ENCODE measurements around the gene LECT2. TPM values are rescaled to one million over a fixed set of nuclear protein-coding genes. Genes with fewer than 3 reads are reported as not detected.

Gene LECT2
- total RNA-seq, 1 experiment from 2014 or later = not detected

DNA sequence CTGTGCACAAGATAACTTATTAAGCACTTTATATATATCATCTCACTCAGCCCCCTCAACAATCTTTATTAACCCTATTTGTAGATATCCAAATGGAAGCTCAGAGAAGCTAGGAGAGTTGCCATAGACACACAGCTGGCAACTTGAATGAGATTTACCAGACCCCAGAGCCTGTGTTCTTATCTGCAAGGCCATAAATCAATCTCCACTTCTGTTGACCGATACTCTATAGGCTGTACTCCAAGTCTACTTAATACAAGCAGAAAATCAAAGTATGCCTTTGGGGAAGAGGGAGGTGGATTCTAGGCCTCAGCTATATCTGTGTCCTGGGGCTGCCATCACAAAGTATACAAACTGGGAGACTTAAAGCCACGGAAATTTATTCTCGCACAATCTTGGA, 53.1 kb downstream of the LECT2 start:
- Histone ChIP-seq H3K4me3 (ENCODE audit: low read depth in 2 of 2, low read length in 2 of 2) (no peak overlapping the region), H3K27me3 (ENCODE audit: control insufficient read depth, insufficient read depth, low read length) (peaks cover 4% of the 10 kb centered on the region), H3K27ac (ENCODE audit: low read length) (no peak overlapping the region), H3K36me3 (ENCODE audit: control insufficient read depth, insufficient read depth, low read length) (no peaks in the 10 kb centered on the region), H3K4me1 (ENCODE audit: control insufficient read depth, insufficient read depth, low read length) (no peaks in the 10 kb centered on the region), H3K9me3 (ENCODE audit: control insufficient read depth, insufficient read depth, low read depth, low read length) (no peaks in the 10 kb centered on the region)
- intact Hi-C loops (cut with micrococcal nuclease; ENCODE audit: unreplicated experiment) = no loop called here
- ChIA-PET CTCF (no interaction called here), POLR2A (no interaction called here)
- no TSS peak for BruUV-seq (replicated peaks)
- in situ Hi-C loops (cut with HindIII; ENCODE audit: low pct_unique_long_range_greater_than_20kb, low sequenced_read_pairs) = no loop called here
- TF ChIP-seq, protein P1, sequence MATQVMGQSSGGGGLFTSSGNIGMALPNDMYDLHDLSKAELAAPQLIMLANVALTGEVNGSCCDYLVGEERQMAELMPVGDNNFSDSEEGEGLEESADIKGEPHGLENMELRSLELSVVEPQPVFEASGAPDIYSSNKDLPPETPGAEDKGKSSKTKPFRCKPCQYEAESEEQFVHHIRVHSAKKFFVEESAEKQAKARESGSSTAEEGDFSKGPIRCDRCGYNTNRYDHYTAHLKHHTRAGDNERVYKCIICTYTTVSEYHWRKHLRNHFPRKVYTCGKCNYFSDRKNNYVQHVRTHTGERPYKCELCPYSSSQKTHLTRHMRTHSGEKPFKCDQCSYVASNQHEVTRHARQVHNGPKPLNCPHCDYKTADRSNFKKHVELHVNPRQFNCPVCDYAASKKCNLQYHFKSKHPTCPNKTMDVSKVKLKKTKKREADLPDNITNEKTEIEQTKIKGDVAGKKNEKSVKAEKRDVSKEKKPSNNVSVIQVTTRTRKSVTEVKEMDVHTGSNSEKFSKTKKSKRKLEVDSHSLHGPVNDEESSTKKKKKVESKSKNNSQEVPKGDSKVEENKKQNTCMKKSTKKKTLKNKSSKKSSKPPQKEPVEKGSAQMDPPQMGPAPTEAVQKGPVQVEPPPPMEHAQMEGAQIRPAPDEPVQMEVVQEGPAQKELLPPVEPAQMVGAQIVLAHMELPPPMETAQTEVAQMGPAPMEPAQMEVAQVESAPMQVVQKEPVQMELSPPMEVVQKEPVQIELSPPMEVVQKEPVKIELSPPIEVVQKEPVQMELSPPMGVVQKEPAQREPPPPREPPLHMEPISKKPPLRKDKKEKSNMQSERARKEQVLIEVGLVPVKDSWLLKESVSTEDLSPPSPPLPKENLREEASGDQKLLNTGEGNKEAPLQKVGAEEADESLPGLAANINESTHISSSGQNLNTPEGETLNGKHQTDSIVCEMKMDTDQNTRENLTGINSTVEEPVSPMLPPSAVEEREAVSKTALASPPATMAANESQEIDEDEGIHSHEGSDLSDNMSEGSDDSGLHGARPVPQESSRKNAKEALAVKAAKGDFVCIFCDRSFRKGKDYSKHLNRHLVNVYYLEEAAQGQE (IDR thresholded peaks at IDR 0.05; ENCODE audit: insufficient read depth in 1 of 2, low read depth in 2 of 2, low read length in 1 of 2) = no peak
- no peak for TF ChIP-seq POLR2AphosphoS5 (IDR thresholded peaks at IDR 0.05; ENCODE audit: low read depth, low read length)
- TF ChIP-seq, protein P2, sequence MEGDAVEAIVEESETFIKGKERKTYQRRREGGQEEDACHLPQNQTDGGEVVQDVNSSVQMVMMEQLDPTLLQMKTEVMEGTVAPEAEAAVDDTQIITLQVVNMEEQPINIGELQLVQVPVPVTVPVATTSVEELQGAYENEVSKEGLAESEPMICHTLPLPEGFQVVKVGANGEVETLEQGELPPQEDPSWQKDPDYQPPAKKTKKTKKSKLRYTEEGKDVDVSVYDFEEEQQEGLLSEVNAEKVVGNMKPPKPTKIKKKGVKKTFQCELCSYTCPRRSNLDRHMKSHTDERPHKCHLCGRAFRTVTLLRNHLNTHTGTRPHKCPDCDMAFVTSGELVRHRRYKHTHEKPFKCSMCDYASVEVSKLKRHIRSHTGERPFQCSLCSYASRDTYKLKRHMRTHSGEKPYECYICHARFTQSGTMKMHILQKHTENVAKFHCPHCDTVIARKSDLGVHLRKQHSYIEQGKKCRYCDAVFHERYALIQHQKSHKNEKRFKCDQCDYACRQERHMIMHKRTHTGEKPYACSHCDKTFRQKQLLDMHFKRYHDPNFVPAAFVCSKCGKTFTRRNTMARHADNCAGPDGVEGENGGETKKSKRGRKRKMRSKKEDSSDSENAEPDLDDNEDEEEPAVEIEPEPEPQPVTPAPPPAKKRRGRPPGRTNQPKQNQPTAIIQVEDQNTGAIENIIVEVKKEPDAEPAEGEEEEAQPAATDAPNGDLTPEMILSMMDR (IDR thresholded peaks at IDR 0.05) = no peak
- TF ChIP-seq TCF7L2 (IDR thresholded peaks at IDR 0.05; ENCODE audit: low read depth, low read length) = no peak
- no peak for TF ChIP-seq SIN3A (IDR thresholded peaks at IDR 0.05; ENCODE audit: borderline replicate concordance, insufficient read depth, low read depth, low read length)
- DNase-seq (ENCODE audit: low read depth, low spot score) = no peak
- ATAC-seq = no peak

DNA sequence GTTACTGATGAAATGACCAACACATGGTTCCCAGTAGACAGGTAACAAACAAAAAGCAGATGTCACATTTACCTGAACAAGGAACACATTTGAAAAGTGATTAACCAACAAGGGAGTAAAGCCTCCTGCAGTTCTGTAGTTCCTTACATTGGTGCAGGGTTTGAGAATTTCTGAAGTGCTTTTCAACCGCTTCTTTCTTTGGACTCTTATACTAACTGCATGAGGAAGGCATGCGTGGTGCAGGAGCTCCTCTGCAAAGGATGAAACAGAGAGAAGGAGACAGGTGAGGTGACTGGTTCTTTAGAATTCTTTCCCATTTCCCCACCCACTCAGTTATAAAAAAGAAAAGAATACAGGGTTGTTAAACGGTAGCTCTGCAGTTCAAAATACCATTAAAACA, 54.5 kb downstream of the LECT2 start:
- H3K4me3 ChIP-seq (ENCODE audit: low read depth in 2 of 2, low read length in 2 of 2) = no peak overlapping the region
- intact Hi-C loops (cut with micrococcal nuclease; ENCODE audit: unreplicated experiment) (no loop called here), in situ Hi-C loops (cut with HindIII; ENCODE audit: low pct_unique_long_range_greater_than_20kb, low sequenced_read_pairs) (no loop called here)
- H3K27ac ChIP-seq (ENCODE audit: low read length) = no peak overlapping the region
- ChIA-PET CTCF (no interaction called here), POLR2A (no interaction called here)
- BruUV-seq (replicated peaks) = no TSS peak
- peaks cover under 1% of the 10 kb centered on the region for H3K27me3 ChIP-seq (ENCODE audit: control insufficient read depth, insufficient read depth, low read length)
- H3K36me3 ChIP-seq (ENCODE audit: control insufficient read depth, insufficient read depth, low read length) = no peaks in the 10 kb centered on the region
- DNase-seq (ENCODE audit: low read depth, low spot score) (no peak), ATAC-seq (no peak)
- no peaks in the 10 kb centered on the region for H3K9me3 ChIP-seq (ENCODE audit: control insufficient read depth, insufficient read depth, low read depth, low read length)
- no peaks in the 10 kb centered on the region for H3K4me1 ChIP-seq (ENCODE audit: control insufficient read depth, insufficient read depth, low read length)
- TF ChIP-seq, protein P1 (IDR thresholded peaks at IDR 0.05; ENCODE audit: insufficient read depth in 1 of 2, low read depth in 2 of 2, low read length in 1 of 2) = no peak
- TF ChIP-seq TCF7L2 (IDR thresholded peaks at IDR 0.05; ENCODE audit: low read depth, low read length) (no peak), SIN3A (IDR thresholded peaks at IDR 0.05; ENCODE audit: borderline replicate concordance, insufficient read depth, low read depth, low read length) (no peak), POLR2AphosphoS5 (IDR thresholded peaks at IDR 0.05; ENCODE audit: low read depth, low read length) (no peak)
- TF ChIP-seq, protein P2 (IDR thresholded peaks at IDR 0.05) = no peak
